Measurements from ENCODE around the gene WFDC5. TPM values are rescaled to one million over a fixed set of nuclear protein-coding genes. Genes with fewer than 3 reads are reported as not detected.
"Not testable (repeated sequence)": the region's sequence is repeated elsewhere in the genome, so short reads cannot be mapped to it uniquely, and the experiment has no call there.

Gene WFDC5
- total and polyA plus RNA-seq, 4 donors, result not detected

DNA sequence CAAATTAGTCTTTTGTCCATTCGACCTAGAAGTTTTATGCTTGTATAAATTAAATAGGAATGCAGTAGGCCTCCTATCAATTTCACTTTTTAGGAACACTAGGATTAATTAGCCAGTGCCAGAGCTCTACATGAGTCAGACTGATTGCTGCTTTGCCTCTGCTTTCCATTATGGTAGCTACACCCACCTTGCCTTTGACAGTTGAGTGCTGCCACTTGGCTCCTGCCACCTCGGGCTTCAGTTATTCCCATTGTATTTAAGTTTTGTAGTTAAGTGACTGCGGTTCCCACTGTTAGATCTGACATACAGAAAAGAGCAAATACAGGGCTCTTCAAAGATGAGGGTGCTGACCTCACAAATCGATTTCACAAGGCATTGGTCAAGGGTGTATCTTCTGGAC, 25.9 kb upstream of the WFDC5 start:
- 78% methylated on average over 4 of the region's 4 CpGs for WGBS
- Histone ChIP-seq H3K4me1 (ENCODE audit: control insufficient read depth in 4 of 4, insufficient read depth in 4 of 4, low read length in 3 of 4) (peaks cover 0 to 6% (median 0%) of the 10 kb centered on the region in 4 donors), H3K9me3 (ENCODE audit: control insufficient read depth in 4 of 4, low read length in 3 of 4) (no peaks in the 10 kb centered on the region), H3K27ac (ENCODE audit: low read depth in 1 of 2, low read length in 2 of 2) (no peak overlapping the region), H3K36me3 (ENCODE audit: control insufficient read depth in 4 of 4, insufficient read depth in 3 of 4, low read depth in 1 of 4, low read length in 3 of 4) (no peaks in the 10 kb centered on the region), H3K9ac (ENCODE audit: low read depth in 1 of 2, low read length in 2 of 2) (no peak overlapping the region), H3K4me3 (ENCODE audit: low read depth in 1 of 3, low read length in 3 of 3) (no peak overlapping the region), H3K27me3 (ENCODE audit: control insufficient read depth in 4 of 4, insufficient read depth in 4 of 4, low read length in 3 of 4) (peaks cover 0 to 5% (median 0%) of the 10 kb centered on the region in 4 donors)
- TF ChIP-seq, protein P1, sequence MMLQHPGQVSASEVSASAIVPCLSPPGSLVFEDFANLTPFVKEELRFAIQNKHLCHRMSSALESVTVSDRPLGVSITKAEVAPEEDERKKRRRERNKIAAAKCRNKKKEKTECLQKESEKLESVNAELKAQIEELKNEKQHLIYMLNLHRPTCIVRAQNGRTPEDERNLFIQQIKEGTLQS (IDR thresholded peaks at IDR 0.05), result no peak
- TF ChIP-seq, protein P2, sequence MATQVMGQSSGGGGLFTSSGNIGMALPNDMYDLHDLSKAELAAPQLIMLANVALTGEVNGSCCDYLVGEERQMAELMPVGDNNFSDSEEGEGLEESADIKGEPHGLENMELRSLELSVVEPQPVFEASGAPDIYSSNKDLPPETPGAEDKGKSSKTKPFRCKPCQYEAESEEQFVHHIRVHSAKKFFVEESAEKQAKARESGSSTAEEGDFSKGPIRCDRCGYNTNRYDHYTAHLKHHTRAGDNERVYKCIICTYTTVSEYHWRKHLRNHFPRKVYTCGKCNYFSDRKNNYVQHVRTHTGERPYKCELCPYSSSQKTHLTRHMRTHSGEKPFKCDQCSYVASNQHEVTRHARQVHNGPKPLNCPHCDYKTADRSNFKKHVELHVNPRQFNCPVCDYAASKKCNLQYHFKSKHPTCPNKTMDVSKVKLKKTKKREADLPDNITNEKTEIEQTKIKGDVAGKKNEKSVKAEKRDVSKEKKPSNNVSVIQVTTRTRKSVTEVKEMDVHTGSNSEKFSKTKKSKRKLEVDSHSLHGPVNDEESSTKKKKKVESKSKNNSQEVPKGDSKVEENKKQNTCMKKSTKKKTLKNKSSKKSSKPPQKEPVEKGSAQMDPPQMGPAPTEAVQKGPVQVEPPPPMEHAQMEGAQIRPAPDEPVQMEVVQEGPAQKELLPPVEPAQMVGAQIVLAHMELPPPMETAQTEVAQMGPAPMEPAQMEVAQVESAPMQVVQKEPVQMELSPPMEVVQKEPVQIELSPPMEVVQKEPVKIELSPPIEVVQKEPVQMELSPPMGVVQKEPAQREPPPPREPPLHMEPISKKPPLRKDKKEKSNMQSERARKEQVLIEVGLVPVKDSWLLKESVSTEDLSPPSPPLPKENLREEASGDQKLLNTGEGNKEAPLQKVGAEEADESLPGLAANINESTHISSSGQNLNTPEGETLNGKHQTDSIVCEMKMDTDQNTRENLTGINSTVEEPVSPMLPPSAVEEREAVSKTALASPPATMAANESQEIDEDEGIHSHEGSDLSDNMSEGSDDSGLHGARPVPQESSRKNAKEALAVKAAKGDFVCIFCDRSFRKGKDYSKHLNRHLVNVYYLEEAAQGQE (IDR thresholded peaks at IDR 0.05), result no peak
- TF ChIP-seq, protein P3, sequence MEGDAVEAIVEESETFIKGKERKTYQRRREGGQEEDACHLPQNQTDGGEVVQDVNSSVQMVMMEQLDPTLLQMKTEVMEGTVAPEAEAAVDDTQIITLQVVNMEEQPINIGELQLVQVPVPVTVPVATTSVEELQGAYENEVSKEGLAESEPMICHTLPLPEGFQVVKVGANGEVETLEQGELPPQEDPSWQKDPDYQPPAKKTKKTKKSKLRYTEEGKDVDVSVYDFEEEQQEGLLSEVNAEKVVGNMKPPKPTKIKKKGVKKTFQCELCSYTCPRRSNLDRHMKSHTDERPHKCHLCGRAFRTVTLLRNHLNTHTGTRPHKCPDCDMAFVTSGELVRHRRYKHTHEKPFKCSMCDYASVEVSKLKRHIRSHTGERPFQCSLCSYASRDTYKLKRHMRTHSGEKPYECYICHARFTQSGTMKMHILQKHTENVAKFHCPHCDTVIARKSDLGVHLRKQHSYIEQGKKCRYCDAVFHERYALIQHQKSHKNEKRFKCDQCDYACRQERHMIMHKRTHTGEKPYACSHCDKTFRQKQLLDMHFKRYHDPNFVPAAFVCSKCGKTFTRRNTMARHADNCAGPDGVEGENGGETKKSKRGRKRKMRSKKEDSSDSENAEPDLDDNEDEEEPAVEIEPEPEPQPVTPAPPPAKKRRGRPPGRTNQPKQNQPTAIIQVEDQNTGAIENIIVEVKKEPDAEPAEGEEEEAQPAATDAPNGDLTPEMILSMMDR (IDR thresholded peaks at IDR 0.05; ENCODE audit: low read depth, low read length, missing input control), result no peak
- TF ChIP-seq FOXA2 (IDR thresholded peaks at IDR 0.05) (no peak), RXRA (IDR thresholded peaks at IDR 0.05) (no peak), EGR1 (IDR thresholded peaks at IDR 0.05; ENCODE audit: low read depth in 2 of 2) (no peak), YY1 (IDR thresholded peaks at IDR 0.05) (no peak), TAF1 (conservative IDR thresholded peaks at IDR 0.05) (no peak), HNF4A (conservative IDR thresholded peaks at IDR 0.05) (no peak)
- TF ChIP-seq, protein P4, sequence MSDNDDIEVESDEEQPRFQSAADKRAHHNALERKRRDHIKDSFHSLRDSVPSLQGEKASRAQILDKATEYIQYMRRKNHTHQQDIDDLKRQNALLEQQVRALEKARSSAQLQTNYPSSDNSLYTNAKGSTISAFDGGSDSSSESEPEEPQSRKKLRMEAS (IDR thresholded peaks at IDR 0.05), result no peak
- no peak for DNase-seq (ENCODE audit: low spot score)

DNA sequence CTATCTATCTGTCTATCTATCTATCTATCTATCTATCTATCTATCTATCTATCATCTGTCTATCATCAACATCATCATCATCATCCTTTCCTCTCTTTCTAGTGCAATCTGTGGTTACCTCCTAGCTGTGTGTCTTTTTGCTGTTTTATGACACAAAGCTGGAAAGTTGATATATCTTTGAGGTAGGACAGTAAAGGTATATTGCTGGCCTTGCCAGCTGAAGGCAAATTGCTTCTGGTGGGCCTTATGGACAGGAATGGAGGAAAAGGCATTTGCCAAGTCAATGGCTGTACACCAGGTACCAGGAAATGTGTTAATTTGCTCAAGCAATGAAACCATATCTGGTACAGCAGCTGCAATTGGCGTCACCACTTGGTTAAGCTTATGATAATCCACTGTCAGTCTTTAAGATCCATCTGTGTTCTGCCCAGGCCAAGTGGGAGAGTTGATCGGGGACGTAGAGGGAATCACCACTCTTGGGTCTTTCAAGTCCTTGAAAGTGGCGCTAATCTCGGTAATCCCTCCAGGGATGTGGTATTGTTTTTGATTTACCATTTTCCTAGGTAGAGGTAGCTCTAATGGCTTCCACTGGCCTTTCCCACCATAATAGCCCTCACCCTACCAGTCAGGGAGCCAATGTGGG, 24.9 kb upstream of the WFDC5 start:
- not testable (repeated sequence) for H3K27me3 ChIP-seq (ENCODE audit: control insufficient read depth in 4 of 4, insufficient read depth in 4 of 4, low read length in 3 of 4); H3K36me3 ChIP-seq (ENCODE audit: control insufficient read depth in 4 of 4, insufficient read depth in 3 of 4, low read depth in 1 of 4, low read length in 3 of 4); DNase-seq (ENCODE audit: low spot score); H3K9ac ChIP-seq (ENCODE audit: low read depth in 1 of 2, low read length in 2 of 2); H3K4me3 ChIP-seq (ENCODE audit: low read depth in 1 of 3, low read length in 3 of 3); H3K27ac ChIP-seq (ENCODE audit: low read depth in 1 of 2, low read length in 2 of 2); H3K4me1 ChIP-seq (ENCODE audit: control insufficient read depth in 4 of 4, insufficient read depth in 4 of 4, low read length in 3 of 4); H3K9me3 ChIP-seq (ENCODE audit: control insufficient read depth in 4 of 4, low read length in 3 of 4)
- 96% methylated on average over 5 of the region's 5 CpGs for WGBS
